GM10248 (cell line): ENCODE data around the gene LRP8.

Source experiments
- CTCF ChIA-PET: fragments of 300-600 bp; sonication (Branson Sonifier 250); formaldehyde crosslinking; extraction: SDS; loops from one replicate; lab custom pipeline; 2021; ENCODE audit warnings: antibody characterized with exemption; lab: Yijun Ruan, JAX
- POLR2A ChIA-PET: fragments of 350-650 bp; sonication (Branson Sonifier 250); formaldehyde crosslinking; extraction: SDS; loops from one replicate; lab custom pipeline; 2020; ENCODE audit warnings: antibody characterized with exemption; lab: Yijun Ruan, JAX
- DNase-seq: peaks from one replicate; pipeline ENCODE4 v3.0.0; 2012; ENCODE audit errors: extremely low spot score
- TF ChIP-seq, protein P1 (sequence below): IDR thresholded peaks from 2 replicates; pipeline ENCODE4 v1.5.1; 2012; ENCODE audit warnings: mild to moderate bottlenecking, low read depth; ENCODE audit errors: extremely low read depth, missing control alignments, control extremely low read depth

The LRP8 gene

DNA sequence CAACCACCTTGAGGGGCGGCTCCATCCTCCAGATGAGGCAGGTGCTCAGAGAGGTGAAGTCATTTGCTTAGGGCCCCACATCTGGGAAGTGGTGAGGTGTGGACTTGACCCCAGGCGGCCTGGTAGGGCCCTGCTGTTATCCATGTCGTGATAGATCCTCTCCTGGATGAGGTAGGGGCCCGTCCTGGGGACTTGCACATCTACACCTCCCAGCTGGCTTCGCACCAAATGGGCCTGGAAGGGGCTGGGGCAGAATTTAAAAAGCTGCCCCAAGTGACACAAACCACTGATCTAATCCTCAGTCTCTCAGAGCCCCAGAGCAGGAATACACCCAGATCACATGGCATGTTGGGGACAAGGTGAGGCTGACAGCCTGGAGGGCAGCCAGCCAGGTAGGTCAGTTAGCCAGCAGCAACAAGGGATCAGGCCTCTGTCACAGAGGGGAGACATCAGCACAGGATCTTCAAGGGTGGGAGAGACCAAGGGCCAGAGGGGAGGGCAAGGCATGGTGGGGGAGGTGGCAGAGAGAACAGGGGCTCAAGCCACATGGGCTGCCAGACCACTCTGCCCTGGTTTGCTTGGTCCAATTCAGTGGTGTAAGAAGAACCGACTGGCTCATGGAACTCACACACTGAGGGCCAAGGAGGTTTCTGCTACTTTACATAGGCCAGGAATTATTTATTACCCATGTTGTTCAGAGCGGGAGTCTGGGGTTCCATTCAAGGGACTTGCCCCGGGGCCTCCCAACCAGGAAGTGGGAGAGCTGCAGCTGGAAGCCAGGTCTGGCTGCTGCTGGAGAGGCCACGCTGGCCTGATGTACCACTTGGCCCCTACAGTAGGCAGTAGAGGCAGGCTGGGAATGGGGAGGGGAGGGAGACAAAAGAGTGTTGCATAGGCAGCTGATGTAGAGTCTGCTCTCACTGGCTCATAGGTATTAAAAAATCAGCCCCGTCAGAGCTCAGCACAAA is 12.1 kb downstream of the LRP8 start:
- DNase-seq: peak; percentile 52
- ChIA-PET CTCF (interaction anchor here (1.0 to 1.8 kb wide), 2 partner anchors 20 to 78 kb away, joined by 3 to 6 read pairs; no protein-coding TSS in a partner anchor), POLR2A (interaction anchor here (0.6 kb wide), 1 partner anchor 64 kb away, joined by 4 read pairs; no protein-coding TSS in a partner anchor)
- TF ChIP-seq, protein P1, sequence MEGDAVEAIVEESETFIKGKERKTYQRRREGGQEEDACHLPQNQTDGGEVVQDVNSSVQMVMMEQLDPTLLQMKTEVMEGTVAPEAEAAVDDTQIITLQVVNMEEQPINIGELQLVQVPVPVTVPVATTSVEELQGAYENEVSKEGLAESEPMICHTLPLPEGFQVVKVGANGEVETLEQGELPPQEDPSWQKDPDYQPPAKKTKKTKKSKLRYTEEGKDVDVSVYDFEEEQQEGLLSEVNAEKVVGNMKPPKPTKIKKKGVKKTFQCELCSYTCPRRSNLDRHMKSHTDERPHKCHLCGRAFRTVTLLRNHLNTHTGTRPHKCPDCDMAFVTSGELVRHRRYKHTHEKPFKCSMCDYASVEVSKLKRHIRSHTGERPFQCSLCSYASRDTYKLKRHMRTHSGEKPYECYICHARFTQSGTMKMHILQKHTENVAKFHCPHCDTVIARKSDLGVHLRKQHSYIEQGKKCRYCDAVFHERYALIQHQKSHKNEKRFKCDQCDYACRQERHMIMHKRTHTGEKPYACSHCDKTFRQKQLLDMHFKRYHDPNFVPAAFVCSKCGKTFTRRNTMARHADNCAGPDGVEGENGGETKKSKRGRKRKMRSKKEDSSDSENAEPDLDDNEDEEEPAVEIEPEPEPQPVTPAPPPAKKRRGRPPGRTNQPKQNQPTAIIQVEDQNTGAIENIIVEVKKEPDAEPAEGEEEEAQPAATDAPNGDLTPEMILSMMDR: no peak

DNA sequence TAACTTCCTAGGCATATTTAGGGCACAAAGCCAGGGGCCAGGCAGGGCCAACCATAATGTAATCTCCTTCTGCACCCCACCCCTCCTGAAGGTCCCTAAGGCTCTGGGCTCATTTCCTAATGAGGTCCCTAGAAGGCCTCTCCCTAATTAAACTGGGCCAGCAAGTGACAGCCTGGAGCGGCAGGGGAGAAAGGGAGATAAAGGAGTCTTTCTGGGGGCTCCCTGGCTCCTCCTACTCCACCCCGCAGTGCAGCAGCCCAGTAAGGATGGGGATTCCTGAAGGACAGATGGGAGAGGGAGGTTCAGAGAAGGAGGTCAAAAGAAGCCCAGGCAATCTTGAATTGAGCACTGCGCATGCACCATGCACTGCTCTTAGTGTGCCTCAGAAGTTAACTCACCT is 12.8 kb downstream of the LRP8 start:
- TF ChIP-seq, protein P1: no peak
- ChIA-PET POLR2A (no interaction called here), CTCF (no interaction called here)
- no peak for DNase-seq

DNA sequence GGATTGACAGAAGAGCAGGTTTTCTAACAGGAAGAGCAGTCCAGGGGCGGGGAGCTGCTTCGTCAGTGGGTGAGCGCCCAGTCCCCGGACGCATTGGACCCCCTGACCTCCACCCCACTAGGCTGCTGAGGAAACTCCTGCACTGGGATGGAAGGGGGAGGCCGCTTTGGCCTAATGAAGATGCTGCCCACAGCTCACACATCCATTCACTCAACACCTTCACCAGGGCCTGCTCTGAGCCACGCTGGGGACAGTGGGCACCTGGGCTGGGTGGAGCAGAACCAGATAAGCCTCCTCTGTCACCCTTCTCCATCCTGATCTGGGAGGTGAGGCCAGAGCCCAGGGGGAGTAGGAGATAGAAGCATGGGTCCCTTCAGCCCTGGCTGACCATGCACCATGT is 13.3 kb downstream of the LRP8 start:
- no peak for DNase-seq
- TF ChIP-seq, protein P1: no peak
- POLR2A ChIA-PET: no interaction called here
- CTCF ChIA-PET: no interaction called here

DNA sequence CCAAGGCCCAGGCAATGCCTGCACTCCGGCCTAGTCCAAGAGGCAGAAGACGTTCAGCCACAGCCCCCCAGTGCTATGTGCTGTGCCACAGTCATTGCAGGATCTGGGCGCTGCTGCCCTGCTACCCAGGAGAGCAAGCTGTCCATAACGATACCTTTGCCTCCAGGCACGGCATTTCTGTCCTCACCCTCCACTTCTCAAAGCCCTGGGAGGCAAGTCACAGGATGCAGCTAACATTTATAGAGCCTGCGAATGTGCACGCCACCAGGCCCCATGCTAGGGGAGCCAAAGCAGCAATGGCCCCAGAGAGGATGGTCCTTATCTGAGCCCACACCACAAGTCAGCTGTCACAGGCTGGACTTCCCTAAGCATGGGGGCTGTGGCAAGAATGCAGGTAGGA is 13.8 kb downstream of the LRP8 start:
- ChIA-PET CTCF (interaction anchor here (1.5 kb wide), 1 partner anchor 61 kb away, joined by 3 read pairs; no protein-coding TSS in a partner anchor), POLR2A (no interaction called here)
- TF ChIP-seq, protein P1: no peak
- DNase-seq: no peak

DNA sequence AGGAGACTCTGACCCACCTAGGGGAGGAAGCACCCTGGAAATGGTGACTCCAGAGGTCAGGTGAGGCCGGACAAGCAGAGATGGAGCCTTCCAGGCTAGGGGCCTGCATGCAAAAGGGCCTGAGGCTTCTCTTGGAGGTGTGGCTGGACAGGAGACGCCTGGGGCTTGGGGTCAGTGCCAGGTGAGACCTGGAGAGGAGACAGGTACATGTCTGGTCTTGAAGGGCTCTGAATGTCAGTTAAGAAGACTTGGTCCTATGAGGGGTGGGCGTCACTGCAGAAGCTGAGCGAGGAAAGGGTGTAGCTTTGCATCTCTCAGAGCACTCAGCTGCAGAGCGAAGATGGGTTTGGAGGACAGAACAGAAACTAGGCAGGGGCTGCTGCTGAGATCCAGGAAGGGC is 14.3 kb downstream of the LRP8 start:
- ChIA-PET CTCF (interaction anchor here (1.3 to 1.5 kb wide), 2 partner anchors 12 to 62 kb away, joined by 3 read pairs; no protein-coding TSS in a partner anchor), POLR2A (no interaction called here)
- DNase-seq: no peak
- TF ChIP-seq, protein P1: no peak

DNA sequence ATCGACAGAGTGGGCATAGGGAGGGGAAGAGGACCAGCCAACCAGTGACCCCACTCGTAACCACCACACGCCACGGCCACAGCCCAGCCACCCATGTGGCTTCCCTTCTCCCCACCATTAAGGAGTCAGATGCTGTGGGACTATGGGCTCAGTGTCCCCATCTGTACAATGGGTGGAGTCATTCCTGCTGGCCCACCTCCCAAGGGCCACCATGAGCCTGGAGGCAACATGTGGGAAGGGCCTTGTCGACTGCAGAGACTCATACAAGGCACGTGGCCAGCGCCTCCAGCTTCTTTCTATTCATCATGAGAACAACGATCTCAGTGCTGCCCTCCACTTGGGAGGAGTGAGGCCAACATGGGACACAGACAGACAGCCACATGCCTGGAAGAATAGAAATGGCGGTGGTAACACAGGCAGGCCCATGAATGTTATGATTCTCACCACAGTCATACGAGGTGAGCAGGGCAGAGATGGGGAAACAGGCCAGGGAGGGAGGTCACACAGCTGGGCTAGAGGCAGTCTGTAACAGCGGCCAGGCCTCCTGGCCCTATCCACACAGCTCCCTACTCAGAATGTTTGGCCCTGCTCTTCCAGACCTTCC is 16.1 kb downstream of the LRP8 start:
- CTCF ChIA-PET: interaction anchor here (1.1 to 1.6 kb wide), 2 partner anchors 20 to 82 kb away, joined by 3 read pairs; no protein-coding TSS in a partner anchor
- POLR2A ChIA-PET: no interaction called here
- TF ChIP-seq, protein P1: no peak
- no peak for DNase-seq
